ENCODE data around the gene TOMM7.
"Not testable (repeated sequence)": the region's sequence is repeated elsewhere in the genome, so short reads cannot be mapped to it uniquely, and the experiment has no call there.

TOMM7 gene

GRCh38 chr7:22823142-22823497 is 471 bp upstream of the TOMM7 start:
- DNase-seq (ENCODE audit: low read depth in 2 of 3, low spot score in 2 of 3), result no peak

- no peak for DNase-seq (ENCODE audit: low read depth in 2 of 3, low spot score in 2 of 3)
Measured at GRCh38 chr7:22821702-22822485, 755 bp downstream of the TOMM7 start.

- DNase-seq (ENCODE audit: low read depth in 2 of 3, low spot score in 2 of 3), result no peak
Measured at GRCh38 chr7:22819476-22819875, 3.2 kb downstream of the TOMM7 start.

GRCh38 chr7:22814261-22815208 is 8.1 kb downstream of the TOMM7 start:
- DNase-seq (ENCODE audit: low read depth in 2 of 3, low spot score in 2 of 3), result no peak

- no peak for DNase-seq (ENCODE audit: low read depth in 2 of 3, low spot score in 2 of 3)
Measured at GRCh38 chr7:22812353-22812752, 10.3 kb downstream of the TOMM7 start.

- DNase-seq (ENCODE audit: low read depth in 2 of 3, low spot score in 2 of 3), result no peak
Measured at GRCh38 chr7:22811746-22812280, 10.8 kb downstream of the TOMM7 start.

GRCh38 chr7:22810843-22811242 is 11.8 kb downstream of the TOMM7 start:
- DNase-seq (ENCODE audit: low read depth in 2 of 3, low spot score in 2 of 3), result no peak

- DNase-seq (ENCODE audit: low read depth in 2 of 3, low spot score in 2 of 3), result no peak
Measured at GRCh38 chr7:22809902-22810642, 12.6 kb downstream of the TOMM7 start.

GRCh38 chr7:22808140-22808539 is 14.5 kb downstream of the TOMM7 start:
- no peak for DNase-seq (ENCODE audit: low read depth in 2 of 3, low spot score in 2 of 3)

- DNase-seq (ENCODE audit: low read depth in 2 of 3, low spot score in 2 of 3), result no peak
Measured at GRCh38 chr7:22806752-22807151, 15.9 kb downstream of the TOMM7 start.

- DNase-seq (ENCODE audit: low read depth in 2 of 3, low spot score in 2 of 3), result no peak
Measured at GRCh38 chr7:22805227-22805626, 17.4 kb downstream of the TOMM7 start.

- not testable (repeated sequence) for DNase-seq (ENCODE audit: low read depth in 2 of 3, low spot score in 2 of 3)
Measured at GRCh38 chr7:22802831-22803230, 19.8 kb downstream of the TOMM7 start.

- DNase-seq (ENCODE audit: low read depth in 2 of 3, low spot score in 2 of 3), result no peak
Measured at GRCh38 chr7:22802426-22802825, 20.2 kb downstream of the TOMM7 start.

- no peak for DNase-seq (ENCODE audit: low read depth in 2 of 3, low spot score in 2 of 3)
Measured at GRCh38 chr7:22801912-22802311, 20.7 kb downstream of the TOMM7 start.

- no peak for DNase-seq (ENCODE audit: low read depth in 2 of 3, low spot score in 2 of 3)
Measured at GRCh38 chr7:22799633-22800032, 23.0 kb downstream of the TOMM7 start.

- DNase-seq (ENCODE audit: low read depth in 2 of 3, low spot score in 2 of 3), result no peak
Measured at GRCh38 chr7:22793593-22794462, 28.8 kb downstream of the TOMM7 start.

- DNase-seq (ENCODE audit: low read depth in 2 of 3, low spot score in 2 of 3), result no peak
Measured at GRCh38 chr7:22791204-22792158, 31.2 kb downstream of the TOMM7 start.

- not testable (repeated sequence) for DNase-seq (ENCODE audit: low read depth in 2 of 3, low spot score in 2 of 3)
Measured at GRCh38 chr7:22790640-22791039, 32.0 kb downstream of the TOMM7 start.

GRCh38 chr7:22787951-22788350 is 34.7 kb downstream of the TOMM7 start:
- no peak for DNase-seq (ENCODE audit: low read depth in 2 of 3, low spot score in 2 of 3)
